ENCODE data around the gene MANEA. TPM values are rescaled to one million over a fixed set of nuclear protein-coding genes. Genes with fewer than 3 reads are reported as not detected.

Gene MANEA
- total RNA-seq, 1 experiment from 2014 or later, result 15.7 TPM

DNA sequence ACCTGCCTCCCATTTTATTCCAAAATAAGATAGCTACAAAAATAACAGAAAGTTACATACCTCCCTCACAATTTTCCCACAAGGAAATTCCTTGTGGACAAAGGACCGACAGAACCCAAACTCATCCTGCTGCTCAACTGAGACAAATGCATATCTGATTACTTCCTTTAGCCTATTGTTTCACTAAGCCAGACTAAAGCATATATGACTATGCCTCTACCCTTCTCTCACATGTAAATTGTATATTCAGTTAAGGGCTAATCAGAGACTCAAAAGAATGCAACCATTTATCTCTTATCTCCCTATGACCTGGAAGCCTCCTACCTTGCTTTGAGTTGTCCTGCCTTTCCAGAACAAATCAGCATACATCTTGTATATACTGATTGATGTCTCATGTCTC is 72.1 kb downstream of the MANEA start:
- no peaks in the 10 kb centered on the region for H3K4me1 Mint-ChIP-seq (ENCODE audit: low read depth, unreplicated experiment)
- H3K27ac Mint-ChIP-seq (ENCODE audit: unreplicated experiment), result no peak overlapping the region
- TF ChIP-seq, protein P1, sequence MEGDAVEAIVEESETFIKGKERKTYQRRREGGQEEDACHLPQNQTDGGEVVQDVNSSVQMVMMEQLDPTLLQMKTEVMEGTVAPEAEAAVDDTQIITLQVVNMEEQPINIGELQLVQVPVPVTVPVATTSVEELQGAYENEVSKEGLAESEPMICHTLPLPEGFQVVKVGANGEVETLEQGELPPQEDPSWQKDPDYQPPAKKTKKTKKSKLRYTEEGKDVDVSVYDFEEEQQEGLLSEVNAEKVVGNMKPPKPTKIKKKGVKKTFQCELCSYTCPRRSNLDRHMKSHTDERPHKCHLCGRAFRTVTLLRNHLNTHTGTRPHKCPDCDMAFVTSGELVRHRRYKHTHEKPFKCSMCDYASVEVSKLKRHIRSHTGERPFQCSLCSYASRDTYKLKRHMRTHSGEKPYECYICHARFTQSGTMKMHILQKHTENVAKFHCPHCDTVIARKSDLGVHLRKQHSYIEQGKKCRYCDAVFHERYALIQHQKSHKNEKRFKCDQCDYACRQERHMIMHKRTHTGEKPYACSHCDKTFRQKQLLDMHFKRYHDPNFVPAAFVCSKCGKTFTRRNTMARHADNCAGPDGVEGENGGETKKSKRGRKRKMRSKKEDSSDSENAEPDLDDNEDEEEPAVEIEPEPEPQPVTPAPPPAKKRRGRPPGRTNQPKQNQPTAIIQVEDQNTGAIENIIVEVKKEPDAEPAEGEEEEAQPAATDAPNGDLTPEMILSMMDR (IDR thresholded peaks at IDR 0.05; ENCODE audit: insufficient read depth in 1 of 2, low read depth in 1 of 2, low read length in 1 of 2, severe bottlenecking in 1 of 2, unreplicated experiment in 1 of 2), result no peak
- CTCF ChIA-PET, result no interaction called here
- H3K27me3 ChIP-seq (replicated peaks; ENCODE audit: control insufficient read depth, insufficient read depth, low read length), result no peaks in the 10 kb centered on the region
- no peaks in the 10 kb centered on the region for H3K36me3 ChIP-seq (ENCODE audit: control insufficient read depth, insufficient read depth, low read length)
- H3K36me3 Mint-ChIP-seq (ENCODE audit: insufficient read depth, unreplicated experiment), result no peaks in the 10 kb centered on the region
- no peaks in the 10 kb centered on the region for H3K9me3 ChIP-seq
- no peak for DNase-seq
- no peak overlapping the region for H3K4me3 Mint-ChIP-seq (ENCODE audit: unreplicated experiment)
- POLR2A ChIA-PET, result no interaction called here
- H3K9me3 Mint-ChIP-seq (ENCODE audit: unreplicated experiment), result peaks cover 16% of the 10 kb centered on the region
- H3K27me3 Mint-ChIP-seq (ENCODE audit: insufficient read depth, unreplicated experiment), result no peaks in the 10 kb centered on the region
- no peak overlapping the region for H3K4me3 ChIP-seq (ENCODE audit: low read depth, low read length)
- intact Hi-C loops (cut with micrococcal nuclease; ENCODE audit: unreplicated experiment), result no loop called here
- H3K4me1 ChIP-seq, result no peaks in the 10 kb centered on the region
- no TSS peak for BruUV-seq (replicated peaks)

DNA sequence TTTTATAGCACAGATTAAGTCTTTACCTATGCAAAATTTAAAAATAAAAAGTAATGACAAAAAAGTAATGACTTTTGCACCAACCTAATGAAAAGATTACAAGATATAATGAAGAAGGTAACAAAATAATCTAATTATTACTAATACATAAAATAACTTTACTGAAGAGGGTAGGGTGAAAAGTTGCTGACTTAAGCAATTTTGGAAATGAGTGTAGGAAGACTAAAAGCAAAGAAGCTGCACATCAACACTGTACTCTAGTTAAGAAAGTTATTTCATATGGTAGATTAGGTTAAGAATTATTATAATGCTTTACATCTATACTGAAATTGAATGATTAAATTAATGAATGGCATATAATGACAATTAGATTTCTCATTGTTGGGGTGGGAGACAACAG is 76.8 kb downstream of the MANEA start:
- Mint-ChIP-seq H3K4me1 (ENCODE audit: low read depth, unreplicated experiment) (peaks cover 9% of the 10 kb centered on the region), H3K27me3 (ENCODE audit: insufficient read depth, unreplicated experiment) (no peaks in the 10 kb centered on the region), H3K4me3 (ENCODE audit: unreplicated experiment) (no peak overlapping the region), H3K36me3 (ENCODE audit: insufficient read depth, unreplicated experiment) (no peaks in the 10 kb centered on the region), H3K9me3 (ENCODE audit: unreplicated experiment) (peaks cover 9% of the 10 kb centered on the region), H3K27ac (ENCODE audit: unreplicated experiment) (no peak overlapping the region)
- no peak overlapping the region for H3K4me3 ChIP-seq (ENCODE audit: low read depth, low read length)
- TF ChIP-seq, protein P1 (IDR thresholded peaks at IDR 0.05; ENCODE audit: insufficient read depth in 1 of 2, low read depth in 1 of 2, low read length in 1 of 2, severe bottlenecking in 1 of 2, unreplicated experiment in 1 of 2), result no peak
- no peaks in the 10 kb centered on the region for H3K36me3 ChIP-seq (ENCODE audit: control insufficient read depth, insufficient read depth, low read length)
- no peaks in the 10 kb centered on the region for H3K4me1 ChIP-seq
- intact Hi-C loops (cut with micrococcal nuclease; ENCODE audit: unreplicated experiment), result no loop called here
- no peak for DNase-seq
- POLR2A ChIA-PET, result no interaction called here
- no TSS peak for BruUV-seq (replicated peaks)
- CTCF ChIA-PET, result no interaction called here
- H3K27me3 ChIP-seq (replicated peaks; ENCODE audit: control insufficient read depth, insufficient read depth, low read length), result no peaks in the 10 kb centered on the region
- H3K9me3 ChIP-seq, result no peaks in the 10 kb centered on the region

DNA sequence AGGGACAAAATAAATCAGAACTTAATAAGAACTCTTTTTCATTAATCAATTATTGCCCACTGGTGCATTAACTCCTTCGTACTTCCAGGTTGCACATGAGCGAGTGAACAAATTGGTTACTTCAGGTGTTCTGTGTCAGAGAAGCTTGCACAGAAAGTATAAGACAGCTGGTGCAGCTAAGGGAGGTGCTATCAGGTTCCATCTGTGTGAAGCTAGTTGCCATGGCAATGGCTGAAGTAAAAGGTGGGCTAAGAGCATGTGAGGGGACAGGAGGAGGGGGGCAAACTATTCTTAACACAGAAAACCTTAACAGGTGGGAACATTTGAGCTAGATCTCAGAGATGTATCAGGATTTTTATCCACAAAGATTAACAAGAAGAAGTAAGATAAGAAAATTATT is 81.6 kb downstream of the MANEA start:
- Mint-ChIP-seq H3K27ac (ENCODE audit: unreplicated experiment) (no peak overlapping the region), H3K36me3 (ENCODE audit: insufficient read depth, unreplicated experiment) (no peaks in the 10 kb centered on the region), H3K4me1 (ENCODE audit: low read depth, unreplicated experiment) (peaks cover 9% of the 10 kb centered on the region), H3K4me3 (ENCODE audit: unreplicated experiment) (no peak overlapping the region), H3K9me3 (ENCODE audit: unreplicated experiment) (no peaks in the 10 kb centered on the region), H3K27me3 (ENCODE audit: insufficient read depth, unreplicated experiment) (no peaks in the 10 kb centered on the region)
- Histone ChIP-seq H3K27me3 (replicated peaks; ENCODE audit: control insufficient read depth, insufficient read depth, low read length) (no peaks in the 10 kb centered on the region), H3K4me1 (no peaks in the 10 kb centered on the region), H3K9me3 (no peaks in the 10 kb centered on the region), H3K4me3 (ENCODE audit: low read depth, low read length) (no peak overlapping the region), H3K36me3 (ENCODE audit: control insufficient read depth, insufficient read depth, low read length) (no peaks in the 10 kb centered on the region)
- TF ChIP-seq, protein P1 (IDR thresholded peaks at IDR 0.05; ENCODE audit: insufficient read depth in 1 of 2, low read depth in 1 of 2, low read length in 1 of 2, severe bottlenecking in 1 of 2, unreplicated experiment in 1 of 2), result no peak
- ChIA-PET CTCF (no interaction called here), POLR2A (no interaction called here)
- DNase-seq, result no peak
- no TSS peak for BruUV-seq (replicated peaks)
- intact Hi-C loops (cut with micrococcal nuclease; ENCODE audit: unreplicated experiment), result no loop called here
